ENCODE measurements around the gene ZNF175. TPM values are rescaled to one million over a fixed set of nuclear protein-coding genes. Genes with fewer than 3 reads are reported as not detected.

ZNF175 gene
- total and polyA plus RNA-seq, 9 of the 15 experiments (the other 6 are each of a cell fraction or from before 2014, with no cell fraction given): 3.7 to 37.9 (median 14.0) TPM

DNA sequence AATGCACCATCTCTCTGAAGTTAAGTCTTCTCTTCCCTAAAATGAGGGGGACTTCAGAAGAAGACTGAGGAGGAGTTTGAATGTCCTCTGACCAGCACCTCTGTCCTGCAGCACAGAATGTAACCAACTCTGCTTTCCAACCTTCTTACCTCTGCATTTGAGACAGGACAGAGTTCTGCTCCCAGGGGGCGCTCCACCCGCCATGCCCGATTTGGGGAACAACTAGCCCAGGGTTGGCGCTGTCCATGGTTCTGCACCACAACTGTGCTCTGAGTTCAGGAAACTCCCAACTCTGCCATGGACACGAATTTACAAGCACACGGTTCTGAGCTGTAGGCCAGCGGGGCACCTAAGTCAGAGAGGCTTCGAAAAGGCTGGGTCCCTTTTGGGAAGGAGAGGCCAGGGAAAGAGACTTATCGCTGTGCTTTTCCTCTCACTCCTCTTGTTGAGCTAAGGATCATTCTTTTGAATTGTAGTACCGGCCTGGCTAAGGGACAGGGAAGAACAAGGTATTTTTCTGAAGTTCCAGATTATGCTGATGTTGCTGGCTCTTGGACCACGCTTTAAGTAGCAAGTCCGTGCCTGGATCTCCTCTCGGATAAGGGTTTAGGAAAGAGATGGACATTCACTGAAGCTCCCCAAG lies 37.0 kb downstream of the ZNF175 start (continued):
- TF ChIP-seq, protein P1, sequence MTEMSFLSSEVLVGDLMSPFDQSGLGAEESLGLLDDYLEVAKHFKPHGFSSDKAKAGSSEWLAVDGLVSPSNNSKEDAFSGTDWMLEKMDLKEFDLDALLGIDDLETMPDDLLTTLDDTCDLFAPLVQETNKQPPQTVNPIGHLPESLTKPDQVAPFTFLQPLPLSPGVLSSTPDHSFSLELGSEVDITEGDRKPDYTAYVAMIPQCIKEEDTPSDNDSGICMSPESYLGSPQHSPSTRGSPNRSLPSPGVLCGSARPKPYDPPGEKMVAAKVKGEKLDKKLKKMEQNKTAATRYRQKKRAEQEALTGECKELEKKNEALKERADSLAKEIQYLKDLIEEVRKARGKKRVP (CRISPR knock-in tag; IDR thresholded peaks at IDR 0.05): no peak
- TF ChIP-seq, protein P2, sequence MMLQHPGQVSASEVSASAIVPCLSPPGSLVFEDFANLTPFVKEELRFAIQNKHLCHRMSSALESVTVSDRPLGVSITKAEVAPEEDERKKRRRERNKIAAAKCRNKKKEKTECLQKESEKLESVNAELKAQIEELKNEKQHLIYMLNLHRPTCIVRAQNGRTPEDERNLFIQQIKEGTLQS (IDR thresholded peaks at IDR 0.05): no peak
- TF ChIP-seq, protein P2 (CRISPR knock-in tag; conservative IDR thresholded peaks at IDR 0.05): peak; percentile 77
- TF ChIP-seq HCFC1 (IDR thresholded peaks at IDR 0.05; ENCODE audit: low read depth, low read length) (peak; percentile 53; the same call in 1 of the 2 replicates), ZNF79 (CRISPR knock-in tag; IDR thresholded peaks at IDR 0.05; ENCODE audit: low read depth) (no peak), ZNF584 (CRISPR knock-in tag; IDR thresholded peaks at IDR 0.05; ENCODE audit: low read depth) (peak; percentile 63; the same call in 1 of the 2 replicates), FOXK2 (conservative IDR thresholded peaks at IDR 0.05 in 1 of 2, IDR thresholded peaks at IDR 0.05 in 1 of 2; ENCODE audit: low read depth in 2 of 2) (no peak), JUNB (CRISPR knock-in tag; conservative IDR thresholded peaks at IDR 0.05) (no peak), RBM25 (IDR thresholded peaks at IDR 0.05; ENCODE audit: low read depth, low read length, severe bottlenecking) (no peak), ZNF124 (CRISPR knock-in tag; IDR thresholded peaks at IDR 0.05) (no peak)
- TF ChIP-seq, protein P3, sequence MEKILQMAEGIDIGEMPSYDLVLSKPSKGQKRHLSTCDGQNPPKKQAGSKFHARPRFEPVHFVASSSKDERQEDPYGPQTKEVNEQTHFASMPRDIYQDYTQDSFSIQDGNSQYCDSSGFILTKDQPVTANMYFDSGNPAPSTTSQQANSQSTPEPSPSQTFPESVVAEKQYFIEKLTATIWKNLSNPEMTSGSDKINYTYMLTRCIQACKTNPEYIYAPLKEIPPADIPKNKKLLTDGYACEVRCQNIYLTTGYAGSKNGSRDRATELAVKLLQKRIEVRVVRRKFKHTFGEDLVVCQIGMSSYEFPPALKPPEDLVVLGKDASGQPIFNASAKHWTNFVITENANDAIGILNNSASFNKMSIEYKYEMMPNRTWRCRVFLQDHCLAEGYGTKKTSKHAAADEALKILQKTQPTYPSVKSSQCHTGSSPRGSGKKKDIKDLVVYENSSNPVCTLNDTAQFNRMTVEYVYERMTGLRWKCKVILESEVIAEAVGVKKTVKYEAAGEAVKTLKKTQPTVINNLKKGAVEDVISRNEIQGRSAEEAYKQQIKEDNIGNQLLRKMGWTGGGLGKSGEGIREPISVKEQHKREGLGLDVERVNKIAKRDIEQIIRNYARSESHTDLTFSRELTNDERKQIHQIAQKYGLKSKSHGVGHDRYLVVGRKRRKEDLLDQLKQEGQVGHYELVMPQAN (IDR thresholded peaks at IDR 0.05; ENCODE audit: borderline replicate concordance): no peak
- TF ChIP-seq, protein P4, sequence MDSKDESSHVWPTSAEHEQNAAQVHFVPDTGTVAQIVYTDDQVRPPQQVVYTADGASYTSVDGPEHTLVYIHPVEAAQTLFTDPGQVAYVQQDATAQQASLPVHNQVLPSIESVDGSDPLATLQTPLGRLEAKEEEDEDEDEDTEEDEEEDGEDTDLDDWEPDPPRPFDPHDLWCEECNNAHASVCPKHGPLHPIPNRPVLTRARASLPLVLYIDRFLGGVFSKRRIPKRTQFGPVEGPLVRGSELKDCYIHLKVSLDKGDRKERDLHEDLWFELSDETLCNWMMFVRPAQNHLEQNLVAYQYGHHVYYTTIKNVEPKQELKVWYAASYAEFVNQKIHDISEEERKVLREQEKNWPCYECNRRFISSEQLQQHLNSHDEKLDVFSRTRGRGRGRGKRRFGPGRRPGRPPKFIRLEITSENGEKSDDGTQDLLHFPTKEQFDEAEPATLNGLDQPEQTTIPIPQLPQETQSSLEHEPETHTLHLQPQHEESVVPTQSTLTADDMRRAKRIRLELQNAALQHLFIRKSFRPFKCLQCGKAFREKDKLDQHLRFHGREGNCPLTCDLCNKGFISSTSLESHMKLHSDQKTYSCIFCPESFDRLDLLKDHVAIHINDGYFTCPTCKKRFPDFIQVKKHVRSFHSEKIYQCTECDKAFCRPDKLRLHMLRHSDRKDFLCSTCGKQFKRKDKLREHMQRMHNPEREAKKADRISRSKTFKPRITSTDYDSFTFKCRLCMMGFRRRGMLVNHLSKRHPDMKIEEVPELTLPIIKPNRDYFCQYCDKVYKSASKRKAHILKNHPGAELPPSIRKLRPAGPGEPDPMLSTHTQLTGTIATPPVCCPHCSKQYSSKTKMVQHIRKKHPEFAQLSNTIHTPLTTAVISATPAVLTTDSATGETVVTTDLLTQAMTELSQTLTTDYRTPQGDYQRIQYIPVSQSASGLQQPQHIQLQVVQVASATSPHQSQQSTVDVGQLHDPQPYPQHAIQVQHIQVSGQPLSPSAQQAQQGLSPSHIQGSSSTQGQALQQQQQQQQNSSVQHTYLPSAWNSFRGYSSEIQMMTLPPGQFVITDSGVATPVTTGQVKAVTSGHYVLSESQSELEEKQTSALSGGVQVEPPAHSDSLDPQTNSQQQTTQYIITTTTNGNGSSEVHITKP (IDR thresholded peaks at IDR 0.05; ENCODE audit: partially characterized antibody): no peak
- TF ChIP-seq, protein P5, sequence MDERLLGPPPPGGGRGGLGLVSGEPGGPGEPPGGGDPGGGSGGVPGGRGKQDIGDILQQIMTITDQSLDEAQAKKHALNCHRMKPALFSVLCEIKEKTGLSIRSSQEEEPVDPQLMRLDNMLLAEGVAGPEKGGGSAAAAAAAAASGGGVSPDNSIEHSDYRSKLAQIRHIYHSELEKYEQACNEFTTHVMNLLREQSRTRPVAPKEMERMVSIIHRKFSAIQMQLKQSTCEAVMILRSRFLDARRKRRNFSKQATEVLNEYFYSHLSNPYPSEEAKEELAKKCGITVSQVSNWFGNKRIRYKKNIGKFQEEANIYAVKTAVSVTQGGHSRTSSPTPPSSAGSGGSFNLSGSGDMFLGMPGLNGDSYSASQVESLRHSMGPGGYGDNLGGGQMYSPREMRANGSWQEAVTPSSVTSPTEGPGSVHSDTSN (CRISPR knock-in tag; IDR thresholded peaks at IDR 0.05; ENCODE audit: low read depth): no peak
- TF ChIP-seq, protein P5 (tag; conservative IDR thresholded peaks at IDR 0.05; ENCODE audit: low read depth): no peak
- TF ChIP-seq, protein P6, sequence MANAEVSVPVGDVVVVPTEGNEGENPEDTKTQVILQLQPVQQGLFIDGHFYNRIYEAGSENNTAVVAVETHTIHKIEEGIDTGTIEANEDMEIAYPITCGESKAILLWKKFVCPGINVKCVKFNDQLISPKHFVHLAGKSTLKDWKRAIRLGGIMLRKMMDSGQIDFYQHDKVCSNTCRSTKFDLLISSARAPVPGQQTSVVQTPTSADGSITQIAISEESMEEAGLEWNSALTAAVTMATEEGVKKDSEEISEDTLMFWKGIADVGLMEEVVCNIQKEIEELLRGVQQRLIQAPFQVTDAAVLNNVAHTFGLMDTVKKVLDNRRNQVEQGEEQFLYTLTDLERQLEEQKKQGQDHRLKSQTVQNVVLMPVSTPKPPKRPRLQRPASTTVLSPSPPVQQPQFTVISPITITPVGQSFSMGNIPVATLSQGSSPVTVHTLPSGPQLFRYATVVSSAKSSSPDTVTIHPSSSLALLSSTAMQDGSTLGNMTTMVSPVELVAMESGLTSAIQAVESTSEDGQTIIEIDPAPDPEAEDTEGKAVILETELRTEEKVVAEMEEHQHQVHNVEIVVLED (CRISPR knock-in tag; IDR thresholded peaks at IDR 0.05): no peak

Measured in K562 (cell line).